RPMI7951 (cell line): ENCODE data around the gene PMFBP1. TPM values are rescaled to one million over a fixed set of nuclear protein-coding genes. Genes with fewer than 3 reads are reported as not detected.

Experiments
- DNase-seq: peaks from one replicate; pipeline ENCODE4 v3.0.0-alpha.2; 2012; ENCODE audit warnings: low read depth
- total RNA-seq: library from RNA; depleted of rRNA; stranded (reverse); fragments of >200 nt; shearing (Covaris generic); gene quantifications from 2 replicates; pipeline ENCODE4 v1.2.3, GENCODE V29; 2014

PMFBP1 gene
- total RNA-seq, 1 experiment from 2014 or later: 1.8 TPM

GRCh38 chr16:72187551-72187950, 15.6 kb upstream of the PMFBP1 start:
- no peak for DNase-seq

- DNase-seq: no peak
Measured at GRCh38 chr16:72182976-72183375, 11.0 kb upstream of the PMFBP1 start.

- DNase-seq: no peak
Measured at GRCh38 chr16:72179204-72179970, 7.4 kb upstream of the PMFBP1 start.

GRCh38 chr16:72174726-72175125, 2.8 kb upstream of the PMFBP1 start:
- no peak for DNase-seq

- no peak for DNase-seq
Measured at GRCh38 chr16:72173997-72174396, 2.0 kb upstream of the PMFBP1 start.

GRCh38 chr16:72171236-72171635, 719 bp downstream of the PMFBP1 start:
- DNase-seq: no peak

GRCh38 chr16:72169708-72170107, 2.2 kb downstream of the PMFBP1 start:
- no peak for DNase-seq

GRCh38 chr16:72168365-72168764, 3.6 kb downstream of the PMFBP1 start:
- DNase-seq: no peak

- DNase-seq: no peak
Measured at GRCh38 chr16:72166954-72167561, 4.9 kb downstream of the PMFBP1 start.

- no peak for DNase-seq
Measured at GRCh38 chr16:72166151-72166550, 5.8 kb downstream of the PMFBP1 start.

GRCh38 chr16:72164691-72165090, 7.3 kb downstream of the PMFBP1 start:
- no peak for DNase-seq

- DNase-seq: no peak
Measured at GRCh38 chr16:72162105-72162692, 9.8 kb downstream of the PMFBP1 start.

- no peak for DNase-seq
Measured at GRCh38 chr16:72159801-72160200, 12.2 kb downstream of the PMFBP1 start.

- no peak for DNase-seq
Measured at GRCh38 chr16:72159386-72159785, 12.6 kb downstream of the PMFBP1 start.

GRCh38 chr16:72149676-72150464, 22.1 kb downstream of the PMFBP1 start:
- no peak for DNase-seq

- DNase-seq: no peak
Measured at GRCh38 chr16:72142476-72142875, 29.5 kb downstream of the PMFBP1 start.

GRCh38 chr16:72139908-72140307, 32.0 kb downstream of the PMFBP1 start:
- DNase-seq: no peak

GRCh38 chr16:72138064-72138572, 33.8 kb downstream of the PMFBP1 start:
- no peak for DNase-seq

GRCh38 chr16:72137380-72138063, 34.4 kb downstream of the PMFBP1 start:
- no peak for DNase-seq

GRCh38 chr16:72134507-72134906, 37.4 kb downstream of the PMFBP1 start:
- DNase-seq: no peak

- no peak for DNase-seq
Measured at GRCh38 chr16:72132726-72133125, 39.2 kb downstream of the PMFBP1 start.

GRCh38 chr16:72131036-72131435, 40.9 kb downstream of the PMFBP1 start:
- DNase-seq: no peak
